Hepatocyte (in vitro differentiated cells): ENCODE data around the gene ONECUT2. TPM values are rescaled to one million over a fixed set of nuclear protein-coding genes. Genes with fewer than 3 reads are reported as not detected.
A peak's percentile ranks its signal among the peaks of the same experiment; 100 is the strongest.

Source experiments
- DNase-seq: peaks from one replicate; pipeline ENCODE4 v3.0.0-alpha.2; 2016; ENCODE audit warnings: low spot score
- H2AFZ ChIP-seq: fragments of 200-600 bp; sonication (generic); 2 replicates; pipeline ENCODE4 v1.6.0; 2016; ENCODE audit warnings: antibody characterized with exemption, mild to moderate bottlenecking
- H3K27ac ChIP-seq: fragments of 200-600 bp; sonication (generic); 2 replicates; pipeline ENCODE4 v1.5.1; 2016; ENCODE audit warnings: mild to moderate bottlenecking
- H3K27me3 ChIP-seq: fragments of 200-600 bp; sonication (generic); 2 replicates; pipeline ENCODE4 v1.6.1; 2016
- H3K36me3 ChIP-seq: fragments of 200-600 bp; sonication (generic); replicated peaks from 2 replicates; pipeline ENCODE4 v1.5.1; 2016; ENCODE audit warnings: low read depth; ENCODE audit not compliant: insufficient read depth
- H3K4me1 ChIP-seq: fragments of 200-600 bp; sonication (generic); 2 replicates; pipeline ENCODE4 v1.5.1; 2016; ENCODE audit warnings: mild to moderate bottlenecking, moderate library complexity; ENCODE audit not compliant: insufficient read depth
- H3K4me2 ChIP-seq: fragments of 200-600 bp; sonication (generic); 2 replicates; pipeline ENCODE4 v1.6.0; 2016
- H3K4me3 ChIP-seq: fragments of 200-600 bp; sonication (generic); 2 replicates; pipeline ENCODE4 v1.5.1; 2016; ENCODE audit warnings: mild to moderate bottlenecking
- H3K79me2 ChIP-seq: fragments of 200-600 bp; sonication (generic); 2 replicates; pipeline ENCODE4 v1.6.0; 2017; ENCODE audit warnings: mild to moderate bottlenecking
- H3K9me2 ChIP-seq: fragments of 200-600 bp; sonication (generic); replicated peaks from 2 replicates; pipeline ENCODE4 v1.6.0; 2017; ENCODE audit warnings: mild to moderate bottlenecking; ENCODE audit not compliant: insufficient read depth
- H3K9me3 ChIP-seq: fragments of 200-600 bp; sonication (generic); 2 replicates; pipeline ENCODE4 v1.5.1; 2016; ENCODE audit warnings: low read depth, mild to moderate bottlenecking
- H4K20me1 ChIP-seq: fragments of 200-600 bp; sonication (generic); 2 replicates; pipeline ENCODE4 v1.6.0; 2016; ENCODE audit warnings: mild to moderate bottlenecking; ENCODE audit not compliant: insufficient read depth, poor library complexity, severe bottlenecking
- CTCF ChIP-seq: fragments of 200-600 bp; sonication (generic); IDR thresholded peaks from 2 replicates; pipeline ENCODE4 v1.5.1; 2016; ENCODE audit warnings: antibody characterized with exemption, mild to moderate bottlenecking; ENCODE audit not compliant: poor library complexity
- EZH2 ChIP-seq: fragments of 200-600 bp; sonication (generic); IDR thresholded peaks from 2 replicates; pipeline ENCODE4 v1.6.1; 2016; ENCODE audit warnings: antibody characterized with exemption, mild to moderate bottlenecking, borderline replicate concordance
- EZH2phosphoT487 ChIP-seq: fragments of 200-600 bp; sonication (generic); IDR thresholded peaks from one replicate; pipeline ENCODE4 v1.6.1; 2018; ENCODE audit warnings: antibody characterized with exemption, mild to moderate bottlenecking, low read depth, moderate library complexity; ENCODE audit not compliant: unreplicated experiment, severe bottlenecking
- WGBS: methylation state at CpG from one replicate; pipeline ENCODE4 v1.1.6; 2016; ENCODE audit warnings: low lambda C conversion rate; ENCODE audit errors: missing lambda C conversion rate; 5-methylcytosine and 5-hydroxymethylcytosine counted together
- polyA plus RNA-seq: library from polyadenylated mRNA; unstranded; fragments of >200 nt; fragmentation: Nextera tagmentation; extraction: Ambion mirVana; gene quantifications from 2 replicates; pipeline ENCODE4 v1.2.1, GENCODE V29; 2016
- total RNA-seq: library from RNA; depleted of rRNA; stranded (reverse); fragments of >200 nt; gene quantifications from 2 replicates; pipeline ENCODE4 v1.2.3, GENCODE V29; 2014

Gene ONECUT2
- total and polyA plus RNA-seq, 2 experiments from 2014 or later = 0.24 to 1.7 TPM

GRCh38 chr18:57529151-57529550 lies 94.0 kb downstream of the ONECUT2 start:
- Histone ChIP-seq H3K79me2 (no peaks in the 10 kb centered on the region), H3K4me1 (peaks cover 13% of the 10 kb centered on the region), H3K9me3 (no peaks in the 10 kb centered on the region), H3K27ac (no peak overlapping the region), H4K20me1 (no peaks in the 10 kb centered on the region), H3K36me3 (no peaks in the 10 kb centered on the region), H3K27me3 (no peaks in the 10 kb centered on the region), H2AFZ (no peak overlapping the region), H3K9me2 (no peaks in the 10 kb centered on the region), H3K4me2 (no peak overlapping the region), H3K4me3 (no peak overlapping the region)
- TF ChIP-seq CTCF = no peak
- no peak for TF ChIP-seq EZH2phosphoT487
- no peak for TF ChIP-seq EZH2
- DNase-seq = no peak
- WGBS = 86% methylated on average over 7 of the region's 7 CpGs

- Histone ChIP-seq H3K4me1 (peaks cover 13% of the 10 kb centered on the region), H2AFZ (peak overlapping the region; percentile 47), H3K27me3 (no peaks in the 10 kb centered on the region), H3K27ac (no peak overlapping the region), H3K4me3 (no peak overlapping the region), H3K9me2 (no peaks in the 10 kb centered on the region), H3K9me3 (no peaks in the 10 kb centered on the region), H4K20me1 (no peaks in the 10 kb centered on the region), H3K79me2 (no peaks in the 10 kb centered on the region), H3K36me3 (no peaks in the 10 kb centered on the region), H3K4me2 (peak overlapping the region; percentile 47)
- WGBS = 43% methylated on average over 16 of the region's 16 CpGs
- DNase-seq = no peak
- no peak for TF ChIP-seq CTCF
Measured at GRCh38 chr18:57533006-57533867, 98.1 kb downstream of the ONECUT2 start.

GRCh38 chr18:57533868-57534510 lies 98.8 kb downstream of the ONECUT2 start:
- Histone ChIP-seq H3K27me3 (no peaks in the 10 kb centered on the region), H3K79me2 (no peaks in the 10 kb centered on the region), H4K20me1 (no peaks in the 10 kb centered on the region), H3K4me2 (peak overlapping the region; percentile 47), H3K9me3 (no peaks in the 10 kb centered on the region), H2AFZ (no peak overlapping the region), H3K4me1 (peaks cover 13% of the 10 kb centered on the region), H3K9me2 (no peaks in the 10 kb centered on the region), H3K4me3 (no peak overlapping the region), H3K36me3 (no peaks in the 10 kb centered on the region), H3K27ac (peak overlapping the region; percentile 40)
- WGBS = 55% methylated on average over 4 of the region's 4 CpGs
- TF ChIP-seq EZH2phosphoT487 (no peak), EZH2 (no peak)
- no peak for DNase-seq

GRCh38 chr18:57534511-57534909 lies 99.3 kb downstream of the ONECUT2 start:
- no peaks in the 10 kb centered on the region for H3K9me3 ChIP-seq
- peaks cover 13% of the 10 kb centered on the region for H3K4me1 ChIP-seq
- H3K9me2 ChIP-seq = no peaks in the 10 kb centered on the region
- DNase-seq = peak; percentile 19
- H4K20me1 ChIP-seq = no peaks in the 10 kb centered on the region
- H3K79me2 ChIP-seq = no peaks in the 10 kb centered on the region
- H3K4me3 ChIP-seq = no peak overlapping the region
- H3K27me3 ChIP-seq = no peaks in the 10 kb centered on the region
- H2AFZ ChIP-seq = no peak overlapping the region
- no peak overlapping the region for H3K4me2 ChIP-seq
- H3K27ac ChIP-seq = peak overlapping the region; percentile 40
- no peaks in the 10 kb centered on the region for H3K36me3 ChIP-seq
- TF ChIP-seq EZH2 = no peak
- no peak for TF ChIP-seq EZH2phosphoT487
- no peak for TF ChIP-seq CTCF
